GM23338 (cell line): ENCODE results near the gene PRAMEF1. TPM values are rescaled to one million over a fixed set of nuclear protein-coding genes. Genes with fewer than 3 reads are reported as not detected.

Experiments used
- ATAC-seq: fragments of 200-7000 bp; cut with Tn5 transposase; 3 replicates; pipeline ENCODE4 v1.9.1; 2020
- DNase-seq: peaks from one replicate; pipeline ENCODE4 v3.0.0-alpha.2; 2015; ENCODE audit warnings: low spot score
- H2AFZ ChIP-seq: fragments of 200-600 bp; sonication (generic); 2 replicates; pipeline ENCODE4 v1.8.0; 2016; ENCODE audit warnings: antibody characterized with exemption, mild to moderate bottlenecking, moderate library complexity
- H3F3A ChIP-seq: fragments of 200-600 bp; sonication (generic); replicated peaks from 2 replicates; pipeline ENCODE4 v1.8.0; 2017; ENCODE audit warnings: antibody characterized with exemption, mixed run types, low read depth
- H3K27ac ChIP-seq: fragments of 200-600 bp; sonication (generic); 2 replicates; pipeline ENCODE4 v1.6.1; 2016; ENCODE audit warnings: low read depth
- H3K27me3 ChIP-seq: fragments of 200-600 bp; sonication (generic); 2 replicates; pipeline ENCODE4 v1.8.0; 2016; ENCODE audit warnings: mild to moderate bottlenecking, mixed run types, moderate library complexity; ENCODE audit not compliant: insufficient read depth
- H3K36me3 ChIP-seq: fragments of 200-600 bp; sonication (generic); 2 replicates; pipeline ENCODE4 v1.8.0; 2016; ENCODE audit warnings: mild to moderate bottlenecking; ENCODE audit not compliant: insufficient read depth
- H3K4me1 ChIP-seq: fragments of 200-600 bp; sonication (generic); 2 replicates; pipeline ENCODE4 v1.8.0; 2016; ENCODE audit warnings: mild to moderate bottlenecking, moderate library complexity; ENCODE audit not compliant: insufficient read depth
- H3K4me2 ChIP-seq: fragments of 200-600 bp; sonication (generic); 2 replicates; pipeline ENCODE4 v1.7.1; 2017; ENCODE audit warnings: mixed run types
- H3K4me3 ChIP-seq: fragments of 200-600 bp; sonication (generic); 2 replicates; pipeline ENCODE4 v1.6.1; 2016; ENCODE audit warnings: mixed run types
- H3K79me2 ChIP-seq: fragments of 200-600 bp; sonication (generic); replicated peaks from 2 replicates; pipeline ENCODE4 v1.8.0; 2017; ENCODE audit warnings: mild to moderate bottlenecking; ENCODE audit not compliant: insufficient read depth
- H3K9me2 ChIP-seq: fragments of 200-600 bp; sonication (generic); 2 replicates; pipeline ENCODE4 v1.8.0; 2017; ENCODE audit not compliant: insufficient read depth
- H4K20me1 ChIP-seq: fragments of 200-600 bp; sonication (generic); replicated peaks from 2 replicates; pipeline ENCODE4 v1.8.0; 2017; ENCODE audit warnings: mild to moderate bottlenecking; ENCODE audit not compliant: insufficient read depth
- H3K27ac Mint-ChIP-seq: 2 replicates; pipeline ENCODE4 v1.8.0; 2020; ENCODE audit warnings: inconsistent platforms, mild to moderate bottlenecking, moderate library complexity, mixed read lengths
- H3K27me3 Mint-ChIP-seq: 3 replicates; pipeline ENCODE4 v1.8.0; 2022; ENCODE audit warnings: low read depth, mild to moderate bottlenecking, moderate library complexity, mixed read lengths, inconsistent platforms; ENCODE audit not compliant: insufficient read depth, poor library complexity
- H3K36me3 Mint-ChIP-seq: 3 replicates; pipeline ENCODE4 v1.8.0; 2021; ENCODE audit warnings: low read depth, mild to moderate bottlenecking, inconsistent platforms, moderate library complexity, mixed read lengths
- H3K4me1 Mint-ChIP-seq: 3 replicates; pipeline ENCODE4 v1.8.0; 2020; ENCODE audit warnings: mild to moderate bottlenecking, inconsistent platforms, mixed read lengths
- H3K4me3 Mint-ChIP-seq: 3 replicates; pipeline ENCODE4 v1.8.0; 2021; ENCODE audit warnings: moderate library complexity, mild to moderate bottlenecking, inconsistent platforms, mixed read lengths
- H3K9me3 Mint-ChIP-seq: 3 replicates; pipeline ENCODE4 v1.8.0; 2020; ENCODE audit warnings: moderate library complexity, mild to moderate bottlenecking, inconsistent platforms, mixed read lengths
- CREB1 ChIP-seq: fragments of 250-450 bp; sonication (Bioruptor Pico); IDR thresholded peaks from 2 replicates; pipeline ENCODE4 v1.5.0; 2020; ENCODE audit warnings: low read depth, mild to moderate bottlenecking, moderate library complexity
- CTCF ChIP-seq, 2 experiments: fragments of 200-600 bp in 1 of 2; sonication (generic) in 1 of 2; conservative IDR thresholded peaks; 2 replicates each; pipeline versions ENCODE4 v1.5.1 to v1.6.1; 2016 to 2017; ENCODE audit warnings: antibody characterized with exemption in 2 of 2, low read depth in 2 of 2, mild to moderate bottlenecking in 2 of 2, moderate library complexity in 1 of 2
- ETS1 ChIP-seq: IDR thresholded peaks from 2 replicates; pipeline ENCODE4 v1.6.1; 2016; ENCODE audit warnings: antibody characterized with exemption
- EZH2 ChIP-seq: fragments of 200-600 bp; sonication (generic); IDR thresholded peaks from one replicate; pipeline ENCODE4 v1.8.0; 2017; ENCODE audit warnings: antibody characterized with exemption, mild to moderate bottlenecking, low read depth; ENCODE audit not compliant: unreplicated experiment
- EZH2phosphoT487 ChIP-seq: fragments of 200-600 bp; sonication (generic); IDR thresholded peaks from one replicate; pipeline ENCODE4 v1.8.1; 2018; ENCODE audit warnings: antibody characterized with exemption; ENCODE audit not compliant: unreplicated experiment
- JUNB ChIP-seq: IDR thresholded peaks from one replicate; pipeline ENCODE4 v1.6.1; 2016; ENCODE audit warnings: antibody characterized with exemption; ENCODE audit not compliant: unreplicated experiment
- NANOG ChIP-seq: IDR thresholded peaks from 2 replicates; pipeline ENCODE4 v1.6.1; 2016; ENCODE audit warnings: antibody characterized with exemption, borderline replicate concordance
- POLR2AphosphoS5 ChIP-seq: IDR thresholded peaks from 2 replicates; pipeline ENCODE4 v1.6.1; 2016; ENCODE audit warnings: antibody characterized with exemption, low read depth
- REST ChIP-seq: IDR thresholded peaks from one replicate; pipeline ENCODE4 v1.6.1; 2018; ENCODE audit warnings: antibody characterized with exemption; ENCODE audit not compliant: unreplicated experiment
- STAT1 ChIP-seq: IDR thresholded peaks from one replicate; pipeline ENCODE4 v1.6.1; 2016; ENCODE audit warnings: antibody characterized with exemption; ENCODE audit not compliant: unreplicated experiment
- ZNF114 ChIP-seq: fragments of 250-450 bp; sonication (Bioruptor Pico); IDR thresholded peaks from 2 replicates; pipeline ENCODE4 v1.5.0; 2020; ENCODE audit warnings: mild to moderate bottlenecking, moderate library complexity
- ZNF331 ChIP-seq: fragments of 250-450 bp; sonication (Bioruptor Pico); IDR thresholded peaks from 2 replicates; pipeline ENCODE4 v1.5.0; 2020; ENCODE audit warnings: low read depth, mild to moderate bottlenecking, moderate library complexity
- ZNF462 ChIP-seq: fragments of 250-450 bp; sonication (Bioruptor Pico); IDR thresholded peaks from 2 replicates; pipeline ENCODE4 v1.5.0; 2020; ENCODE audit warnings: mild to moderate bottlenecking, moderate library complexity
- polyA plus RNA-seq: library from polyadenylated mRNA; unstranded; fragments of >200 nt; fragmentation: Nextera tagmentation; extraction: Ambion mirVana; gene quantifications from 2 replicates; pipeline ENCODE4 v1.2.1, GENCODE V29; 2016
- total RNA-seq: library from RNA; depleted of rRNA; stranded (reverse); fragments of >200 nt; shearing (Covaris generic); gene quantifications from 2 replicates; pipeline ENCODE4 v1.2.3, GENCODE V29; 2014

Gene PRAMEF1
- total and polyA plus RNA-seq, 2 experiments from 2014 or later, result not detected

GRCh38 chr1:12769976-12770505 lies 21.2 kb upstream of the PRAMEF1 start:
- Histone ChIP-seq H3K4me1 (no peaks in the 10 kb centered on the region), H3K27ac (no peak overlapping the region), H4K20me1 (no peaks in the 10 kb centered on the region), H3K4me2 (no peak overlapping the region), H3K27me3 (no peaks in the 10 kb centered on the region), H3K4me3 (no peak overlapping the region), H3F3A (no peaks in the 10 kb centered on the region), H3K9me2 (no peaks in the 10 kb centered on the region), H3K36me3 (no peaks in the 10 kb centered on the region), H3K79me2 (no peaks in the 10 kb centered on the region), H2AFZ (no peak overlapping the region)
- ATAC-seq (no peak), DNase-seq (no peak)
- no peaks in the 10 kb centered on the region for H3K36me3 Mint-ChIP-seq
- H3K27ac Mint-ChIP-seq, result no peak overlapping the region
- H3K4me3 Mint-ChIP-seq, result no peak overlapping the region
- H3K27me3 Mint-ChIP-seq, result peaks cover 11% of the 10 kb centered on the region
- no peaks in the 10 kb centered on the region for H3K4me1 Mint-ChIP-seq
- no peak for TF ChIP-seq STAT1
- TF ChIP-seq CREB1 (CRISPR knock-in tag), result no peak
- no peak for TF ChIP-seq JUNB
- no peak for TF ChIP-seq NANOG
- no peak for TF ChIP-seq ETS1
- TF ChIP-seq EZH2, result no peak
- TF ChIP-seq EZH2phosphoT487, result no peak
- TF ChIP-seq REST, result no peak
- no peak for TF ChIP-seq ZNF114 (CRISPR knock-in tag)
- no peak for TF ChIP-seq ZNF462 (CRISPR knock-in tag)
- TF ChIP-seq CTCF (conservative IDR thresholded peaks at IDR 0.05; ENCODE audit: low read depth in 2 of 2), result no peak
- TF ChIP-seq POLR2AphosphoS5, result no peak
- TF ChIP-seq ZNF331 (CRISPR knock-in tag), result no peak
- peaks cover 19% of the 10 kb centered on the region; the same call in 2 of the 3 replicates for H3K9me3 Mint-ChIP-seq
